ENCODE measurements around the gene TFR2. TPM values are rescaled to one million over a fixed set of nuclear protein-coding genes. Genes with fewer than 3 reads are reported as not detected.

TFR2 gene
- total RNA-seq, 1 experiment from 2014 or later, result 11.8 TPM

- Histone ChIP-seq H2AFZ (ENCODE audit: low read depth, low read length, poor library complexity, severe bottlenecking) (no peak overlapping the region), H3K9ac (ENCODE audit: low read length) (no peak overlapping the region), H3K4me1 (ENCODE audit: control insufficient read depth in 1 of 2, insufficient read depth in 2 of 2, low read length in 2 of 2) (peaks cover 0 to 21% of the 10 kb centered on the region in 2 experiments; a peak in 3 of 4 replicates), H4K20me1 (ENCODE audit: insufficient read depth) (no peaks in the 10 kb centered on the region), H3K9me2 (ENCODE audit: insufficient read depth) (no peaks in the 10 kb centered on the region), H3K36me3 (ENCODE audit: control insufficient read depth in 1 of 2, insufficient read depth in 2 of 2, low read length in 2 of 2) (no peaks in the 10 kb centered on the region), H3K27ac (ENCODE audit: low read depth, low read length) (no peak overlapping the region), H3K4me3 (replicated peaks in 1 of 2; ENCODE audit: low read depth in 1 of 2, low read length in 2 of 2) (no peak overlapping the region), H3K79me2 (ENCODE audit: insufficient read depth, low read length) (no peaks in the 10 kb centered on the region), H3K27me3 (ENCODE audit: insufficient read depth, low read length) (no peaks in the 10 kb centered on the region), H3K4me2 (ENCODE audit: low read length) (no peak overlapping the region), H3K9me3 (ENCODE audit: control insufficient read depth in 1 of 2, insufficient read depth in 1 of 2, low read depth in 1 of 2, low read length in 2 of 2) (no peaks in the 10 kb centered on the region)
- intact Hi-C loops (cut with micrococcal nuclease), result no loop called here
- BruUV-seq (replicated peaks), result no TSS peak
- DNase-seq (ENCODE audit: low read depth, low spot score), result no peak
- no peak for ATAC-seq
- TF ChIP-seq ZBTB33 (IDR thresholded peaks at IDR 0.05; ENCODE audit: extremely low read depth, insufficient replicate concordance, low read length) (no peak), CBX3 (IDR thresholded peaks at IDR 0.05; ENCODE audit: low read depth) (no peak), POLR2A (IDR thresholded peaks at IDR 0.05; ENCODE audit: borderline replicate concordance, extremely low read depth, insufficient read depth, insufficient read length) (no peak), EGR1 (IDR thresholded peaks at IDR 0.05; ENCODE audit: low read depth) (no peak), ATF3 (IDR thresholded peaks at IDR 0.05) (no peak), RAD21 (IDR thresholded peaks at IDR 0.05; ENCODE audit: low read depth) (no peak), EZH2phosphoT487 (IDR thresholded peaks at IDR 0.05; ENCODE audit: borderline replicate concordance) (no peak), ZFX (IDR thresholded peaks at IDR 0.05) (no peak), EZH2 (IDR thresholded peaks at IDR 0.05) (no peak), SIN3A (IDR thresholded peaks at IDR 0.05; ENCODE audit: low read depth) (no peak), ZNF274 (IDR thresholded peaks at IDR 0.05; ENCODE audit: low read depth, low read length) (no peak), REST (IDR thresholded peaks at IDR 0.05; ENCODE audit: low read depth) (no peak), TCF7L2 (IDR thresholded peaks at IDR 0.05; ENCODE audit: borderline replicate concordance, extremely low read depth, insufficient read depth, insufficient read length) (no peak)
- ChIA-PET POLR2A (interaction anchor here (1.5 kb wide), 1 partner anchor 12 kb away, joined by 6 read pairs; the partner anchor contains the start of genes FBXO24 and LRCH4), RAD21 (ENCODE audit: low non-redundant PET in 1 of 2, low total read pairs in 2 of 2, uncharacterized antibody in 2 of 2, unreplicated experiment in 2 of 2) (interaction anchor here in 1 of 2 experiments (0.7 kb wide), 1 partner anchor 43 kb away, joined by 3 read pairs; no protein-coding TSS in a partner anchor), CTCF (interaction anchor here (1.1 kb wide), 1 partner anchor 10 kb away, joined by 4 read pairs; no protein-coding TSS in a partner anchor)
Measured at GRCh38 chr7:100598425-100598824, 42.9 kb downstream of the TFR2 start.

All from HCT116 (cell line).